HG03159 (cell line): ENCODE data around the gene ETS2.

Source experiments
- ATAC-seq: cut with Tn5 transposase; IDR thresholded peaks from one replicate; pipeline ENCODE4 v1.9.1; 2021; ENCODE audit warnings: mild to moderate bottlenecking, moderate library complexity; ENCODE audit not compliant: unreplicated experiment

Gene ETS2

GRCh38 chr21:38800046-38800758, 5.5 kb upstream of the ETS2 start:
- ATAC-seq: no peak

- no peak for ATAC-seq
Observed at GRCh38 chr21:38800924-38801744, 4.6 kb upstream of the ETS2 start.

- no peak for ATAC-seq
Observed at GRCh38 chr21:38802050-38803026, 3.4 kb upstream of the ETS2 start.

GRCh38 chr21:38803075-38803660, 2.6 kb upstream of the ETS2 start:
- no peak for ATAC-seq

- no peak for ATAC-seq
Observed at GRCh38 chr21:38804030-38804788, 1.5 kb upstream of the ETS2 start.

- peak; percentile 12 for ATAC-seq
Observed at GRCh38 chr21:38804789-38805327, 871 bp upstream of the ETS2 start.

GRCh38 chr21:38806153-38806941, 618 bp downstream of the ETS2 start:
- ATAC-seq: peak; percentile 25

GRCh38 chr21:38806942-38807284, 1.2 kb downstream of the ETS2 start:
- no peak for ATAC-seq

GRCh38 chr21:38807441-38807871, 1.7 kb downstream of the ETS2 start:
- no peak for ATAC-seq

- no peak for ATAC-seq
Observed at GRCh38 chr21:38807986-38808385, 2.3 kb downstream of the ETS2 start.

GRCh38 chr21:38809198-38809878, 3.6 kb downstream of the ETS2 start:
- no peak for ATAC-seq

GRCh38 chr21:38810034-38810825, 4.5 kb downstream of the ETS2 start:
- ATAC-seq: no peak

GRCh38 chr21:38810826-38811164, 5.1 kb downstream of the ETS2 start:
- ATAC-seq: no peak

- no peak for ATAC-seq
Observed at GRCh38 chr21:38811257-38811656, 5.5 kb downstream of the ETS2 start.

- no peak for ATAC-seq
Observed at GRCh38 chr21:38813143-38813542, 7.4 kb downstream of the ETS2 start.

GRCh38 chr21:38813547-38813946, 7.8 kb downstream of the ETS2 start:
- ATAC-seq: no peak

- no peak for ATAC-seq
Observed at GRCh38 chr21:38814126-38815059, 8.7 kb downstream of the ETS2 start.
